B cell (primary cell): ENCODE measurements around the gene KCNF1. TPM values are rescaled to one million over a fixed set of nuclear protein-coding genes. Genes with fewer than 3 reads are reported as not detected.

ENCODE experiments used
- ATAC-seq: fragments of 200-7000 bp; cut with Tn5 transposase; one replicate; pipeline ENCODE4 v1.10.0; 2021; ENCODE audit warnings: low read depth, mild to moderate bottlenecking, moderate number of reproducible peaks, moderate library complexity
- CTCF ChIA-PET: fragments of 350-600 bp; sonication (Branson Sonifier 250); formaldehyde crosslinking; loops from one replicate; lab custom pipeline; 2021; ENCODE audit warnings: antibody characterized with exemption, inconsistent platforms; lab: Charles Lee
- POLR2A ChIA-PET: fragments of 350-600 bp; sonication (Branson Sonifier 250); formaldehyde crosslinking; loops from one replicate; lab custom pipeline; 2021; ENCODE audit warnings: antibody characterized with exemption; lab: Charles Lee
- DNase-seq: peaks from one replicate; pipeline ENCODE4 v3.0.0; 2013
- H2AFZ ChIP-seq: 2 replicates; pipeline ENCODE4 v1.6.1; 2012; ENCODE audit warnings: mild to moderate bottlenecking, low read depth, low read length; ENCODE audit not compliant: insufficient read depth, poor library complexity, severe bottlenecking
- H3K27ac ChIP-seq, 2 donors: 1 replicate in 1 of 2; 2 replicates in 1 of 2; pipeline ENCODE4 v1.5.1; 2012 to 2013; ENCODE audit warnings: low read length in 2 of 2, mild to moderate bottlenecking in 2 of 2, moderate library complexity in 1 of 2
- H3K27me3 ChIP-seq, 4 experiments: fragments of 200-600 bp in 1 of 4; sonication (generic) in 1 of 4; replicated peaks in 1 of 4; 1 replicate in 2 of 4; 2 replicates in 2 of 4; pipeline versions ENCODE4 v1.6.1 to v1.7.0; 2013 to 2016; ENCODE audit warnings: low read length in 3 of 4, mild to moderate bottlenecking in 2 of 4, mixed read lengths in 1 of 4, moderate library complexity in 1 of 4; ENCODE audit not compliant: insufficient read depth in 4 of 4, control insufficient read depth in 3 of 4; ENCODE audit errors: control extremely low read depth in 1 of 4
- H3K36me3 ChIP-seq, 2 experiments: replicated peaks in 1 of 2; 1 replicate in 1 of 2; 2 replicates in 1 of 2; pipeline versions ENCODE4 v1.6.1 to v1.7.1; 2013; ENCODE audit warnings: low read length in 1 of 2; ENCODE audit not compliant: insufficient read depth in 2 of 2, control insufficient read depth in 1 of 2; ENCODE audit errors: control extremely low read depth in 1 of 2, extremely low read depth in 1 of 2
- H3K4me1 ChIP-seq, 2 donors: fragments of 200-600 bp in 1 of 2; sonication (generic) in 1 of 2; 1 replicate in 1 of 2; 2 replicates in 1 of 2; pipeline versions ENCODE4 v1.5.1 to v1.6.1; 2013 to 2017; ENCODE audit warnings: low read length in 2 of 2; ENCODE audit not compliant: control insufficient read depth in 2 of 2, insufficient read depth in 2 of 2
- H3K4me2 ChIP-seq: replicated peaks from 2 replicates; pipeline ENCODE3; 2012; ENCODE audit warnings: mild to moderate bottlenecking, low read depth, low read length; ENCODE audit not compliant: poor library complexity, severe bottlenecking
- H3K4me3 ChIP-seq, 5 experiments: fragments of 200-600 bp in 1 of 5; sonication (generic) in 1 of 5; 1 replicate in 3 of 5; 2 replicates in 2 of 5; pipeline versions ENCODE4 v1.5.1 to v1.7.0; 2011 to 2016; ENCODE audit warnings: low read length in 4 of 5, mild to moderate bottlenecking in 4 of 5, low read depth in 2 of 5, control low read depth in 1 of 5, moderate library complexity in 1 of 5; ENCODE audit not compliant: insufficient read depth in 1 of 5; ENCODE audit errors: control extremely low read depth in 1 of 5, extremely low read depth in 1 of 5
- H3K79me2 ChIP-seq: fragments of 200-600 bp; sonication (generic); one replicate; pipeline ENCODE4 v1.6.0; 2016; ENCODE audit warnings: low read length; ENCODE audit not compliant: control insufficient read depth, insufficient read depth
- H3K9ac ChIP-seq: fragments of 200-600 bp; sonication (generic); 2 replicates; pipeline ENCODE4 v1.6.1; 2017; ENCODE audit warnings: mild to moderate bottlenecking, low read length, moderate library complexity
- H3K9me3 ChIP-seq, 3 donors: one replicate each; pipeline versions ENCODE4 v1.6.1 to v1.7.1; 2013; ENCODE audit warnings: low read length in 2 of 3; ENCODE audit not compliant: control insufficient read depth in 2 of 3, insufficient read depth in 1 of 3; ENCODE audit errors: control extremely low read depth in 1 of 3
- H4K20me1 ChIP-seq: 2 replicates; pipeline ENCODE4 v1.6.0; 2012; ENCODE audit warnings: mild to moderate bottlenecking, low read length; ENCODE audit not compliant: insufficient read depth, control insufficient read depth, poor library complexity, severe bottlenecking
- H3K27ac Mint-ChIP-seq: one replicate; pipeline ENCODE4 v1.8.0; 2021; ENCODE audit warnings: mixed read lengths
- H3K27me3 Mint-ChIP-seq: one replicate; pipeline ENCODE4 v1.8.0; 2021; ENCODE audit warnings: mixed read lengths
- H3K4me1 Mint-ChIP-seq: one replicate; pipeline ENCODE4 v1.8.0; 2021; ENCODE audit warnings: mixed read lengths
- H3K4me3 Mint-ChIP-seq: one replicate; pipeline ENCODE4 v1.8.0; 2021; ENCODE audit warnings: mixed read lengths
- H3K9me3 Mint-ChIP-seq: one replicate; pipeline ENCODE4 v1.8.0; 2022; ENCODE audit warnings: mixed read lengths; ENCODE audit not compliant: insufficient read depth
- EZH2 ChIP-seq: IDR thresholded peaks from 2 replicates; pipeline ENCODE4 v1.6.1; 2012; ENCODE audit warnings: borderline replicate concordance, low read depth, mild to moderate bottlenecking, moderate library complexity, low read length; ENCODE audit not compliant: insufficient read depth, poor library complexity, severe bottlenecking
- WGBS: methylation state at CpG from one replicate; pipeline ENCODE4 v1.1.5; 2013; ENCODE audit warnings: missing lambda C conversion rate; ENCODE audit not compliant: insufficient coverage; 5-methylcytosine and 5-hydroxymethylcytosine counted together
- intact Hi-C: fragments of 100-400 bp; cut with micrococcal nuclease; formaldehyde crosslinking; loops from one replicate; pipeline ENCODE4 v1.10.0; 2022
- polyA plus RNA-seq: library from polyadenylated mRNA; depleted of rRNA; stranded (reverse); fragments of >200 nt; gene quantifications from 2 replicates; pipeline ENCODE4 v1.2.3, GENCODE V29; 2012
- total RNA-seq, 2 donors: library from RNA; stranded (reverse); fragments of 120-200 nt in 1 of 2; gene quantifications; 1 replicate in 1 of 2; 2 replicates in 1 of 2; pipeline versions ENCODE4 v1.2.3 to v1.2.4, GENCODE V29; 2013 to 2022
- TF ChIP-seq, protein P1 (sequence below): fragments of 200-600 bp; IDR thresholded peaks from one replicate; pipeline ENCODE4 v1.8.0; 2022; ENCODE audit warnings: antibody characterized with exemption, mild to moderate bottlenecking

KCNF1 gene
- total and polyA plus RNA-seq, 2 donors (not counting 1 experiment from before 2014, with no cell fraction given), result not detected

DNA sequence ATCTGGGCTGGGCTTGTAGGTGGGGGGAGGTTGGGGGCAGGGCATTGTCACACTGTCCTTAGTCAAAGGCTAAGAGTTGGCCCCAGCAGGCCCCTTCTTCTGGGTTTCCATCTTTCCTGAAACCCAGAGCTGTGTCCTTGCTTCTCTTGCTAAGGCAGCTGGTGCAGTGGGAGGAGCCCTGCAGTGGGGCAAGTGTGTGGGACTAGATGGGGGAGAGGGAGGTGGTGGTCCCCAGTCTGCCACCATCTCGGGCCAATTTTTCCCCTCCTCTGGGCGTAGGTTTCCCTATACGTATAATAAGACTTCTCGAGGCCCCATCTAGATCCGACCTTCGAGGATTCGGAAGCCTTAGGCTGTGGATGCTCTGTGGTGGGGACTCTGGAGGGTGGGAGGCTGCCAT lies 3.5 kb downstream of the KCNF1 start:
- Histone ChIP-seq H3K27me3 (peaks cover 0 to 21% (median 2%) of the 10 kb centered on the region in 4 experiments), H4K20me1 (no peaks in the 10 kb centered on the region), H3K4me2 (no peak overlapping the region), H3K4me1 (no peaks in the 10 kb centered on the region), H3K9ac (no peak overlapping the region), H3K36me3 (no peaks in the 10 kb centered on the region), H3K27ac (no peak overlapping the region), H3K4me3 (no peak overlapping the region), H3K9me3 (peaks cover 0 to 3% (median 0%) of the 10 kb centered on the region in 3 donors), H3K79me2 (no peaks in the 10 kb centered on the region), H2AFZ (no peak overlapping the region)
- Mint-ChIP-seq H3K27me3 (peaks cover 44% of the 10 kb centered on the region), H3K4me3 (no peak overlapping the region), H3K9me3 (no peaks in the 10 kb centered on the region), H3K4me1 (peaks cover 7% of the 10 kb centered on the region), H3K27ac (no peak overlapping the region)
- intact Hi-C loops, result no loop called here
- ATAC-seq, result no peak
- POLR2A ChIA-PET, result no interaction called here
- DNase-seq, result no peak
- CTCF ChIA-PET, result no interaction called here
- no peak for TF ChIP-seq EZH2
- TF ChIP-seq, protein P1, sequence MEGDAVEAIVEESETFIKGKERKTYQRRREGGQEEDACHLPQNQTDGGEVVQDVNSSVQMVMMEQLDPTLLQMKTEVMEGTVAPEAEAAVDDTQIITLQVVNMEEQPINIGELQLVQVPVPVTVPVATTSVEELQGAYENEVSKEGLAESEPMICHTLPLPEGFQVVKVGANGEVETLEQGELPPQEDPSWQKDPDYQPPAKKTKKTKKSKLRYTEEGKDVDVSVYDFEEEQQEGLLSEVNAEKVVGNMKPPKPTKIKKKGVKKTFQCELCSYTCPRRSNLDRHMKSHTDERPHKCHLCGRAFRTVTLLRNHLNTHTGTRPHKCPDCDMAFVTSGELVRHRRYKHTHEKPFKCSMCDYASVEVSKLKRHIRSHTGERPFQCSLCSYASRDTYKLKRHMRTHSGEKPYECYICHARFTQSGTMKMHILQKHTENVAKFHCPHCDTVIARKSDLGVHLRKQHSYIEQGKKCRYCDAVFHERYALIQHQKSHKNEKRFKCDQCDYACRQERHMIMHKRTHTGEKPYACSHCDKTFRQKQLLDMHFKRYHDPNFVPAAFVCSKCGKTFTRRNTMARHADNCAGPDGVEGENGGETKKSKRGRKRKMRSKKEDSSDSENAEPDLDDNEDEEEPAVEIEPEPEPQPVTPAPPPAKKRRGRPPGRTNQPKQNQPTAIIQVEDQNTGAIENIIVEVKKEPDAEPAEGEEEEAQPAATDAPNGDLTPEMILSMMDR, result no peak
- 92% methylated on average over 5 of the region's 7 CpGs for WGBS

DNA sequence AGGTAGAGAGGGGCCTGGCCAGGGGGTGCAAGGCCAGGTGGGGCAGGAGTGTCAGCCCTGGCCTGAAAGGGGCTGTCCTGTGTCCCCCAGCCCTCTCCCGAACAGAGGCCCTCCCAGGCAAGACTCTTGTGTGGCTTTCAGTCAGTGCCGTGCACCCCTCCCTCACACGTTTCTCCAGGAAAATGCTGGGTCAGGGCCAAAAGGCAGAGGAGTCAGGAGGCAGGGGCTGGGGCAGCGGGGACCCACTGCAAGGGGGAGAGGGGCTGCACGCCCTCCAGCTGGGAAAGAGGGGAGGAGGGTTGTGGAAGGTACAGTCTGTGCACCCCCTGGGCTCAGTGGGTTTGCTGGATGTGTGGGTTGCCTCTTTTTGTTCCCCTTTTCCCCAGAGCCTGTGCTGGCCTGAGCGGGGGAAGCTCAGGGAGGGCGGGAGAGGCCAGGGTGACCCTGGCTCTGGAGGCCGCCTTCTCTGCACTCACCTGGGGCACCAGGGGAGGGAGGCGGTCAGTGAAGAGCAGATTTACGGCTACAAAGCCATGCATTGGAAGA lies 4.1 kb downstream of the KCNF1 start:
- 83% methylated on average over 10 of the region's 10 CpGs for WGBS
- H3K4me3 ChIP-seq, result no peak overlapping the region
- H4K20me1 ChIP-seq, result no peaks in the 10 kb centered on the region
- no peak for DNase-seq
- no peak for ATAC-seq
- Mint-ChIP-seq H3K9me3 (no peaks in the 10 kb centered on the region), H3K27me3 (peaks cover 45% of the 10 kb centered on the region), H3K4me1 (peaks cover 7% of the 10 kb centered on the region), H3K27ac (no peak overlapping the region), H3K4me3 (no peak overlapping the region)
- H2AFZ ChIP-seq, result no peak overlapping the region
- intact Hi-C loops, result no loop called here
- POLR2A ChIA-PET, result interaction anchor here (0.7 kb wide), 1 partner anchor 50 kb away, joined by 3 read pairs; no protein-coding TSS in a partner anchor
- H3K4me2 ChIP-seq, result no peak overlapping the region
- H3K27me3 ChIP-seq, result peaks cover 0 to 17% (median 2%) of the 10 kb centered on the region in 4 experiments
- no peaks in the 10 kb centered on the region for H3K4me1 ChIP-seq
- no peak for TF ChIP-seq EZH2
- TF ChIP-seq, protein P1, result no peak
- H3K9ac ChIP-seq, result no peak overlapping the region
- CTCF ChIA-PET, result no interaction called here
- H3K79me2 ChIP-seq, result no peaks in the 10 kb centered on the region
- no peaks in the 10 kb centered on the region for H3K36me3 ChIP-seq
- H3K9me3 ChIP-seq, result peaks cover 0 to 3% (median 0%) of the 10 kb centered on the region in 3 donors
- no peak overlapping the region for H3K27ac ChIP-seq
